Erythroblast (primary cell): ENCODE results near the gene RNF150.

Source experiments
- DNase-seq, 2 experiments: peaks; one replicate each; lab custom pipeline; 2025; lab: John Stamatoyannopoulos, UW
- GATA1 ChIP-seq: IDR thresholded peaks from 2 replicates; pipeline ENCODE4 v1.6.1; 2011; ENCODE audit warnings: low read depth, mild to moderate bottlenecking, control low read depth, low read length, moderate library complexity
- POLR2A ChIP-seq: IDR thresholded peaks from 2 replicates; pipeline ENCODE4 v1.6.1; 2011; ENCODE audit warnings: mild to moderate bottlenecking, low read length

The RNF150 gene

GRCh38 chr4:141144207-141144606 is 10.9 kb upstream of the RNF150 start:
- no peak for DNase-seq
- no peak for TF ChIP-seq GATA1
- TF ChIP-seq POLR2A, result no peak

GRCh38 chr4:141142423-141142822 is 9.2 kb upstream of the RNF150 start:
- no peak for DNase-seq
- TF ChIP-seq GATA1 (no peak), POLR2A (no peak)

- no peak for DNase-seq
- TF ChIP-seq GATA1, result no peak
- no peak for TF ChIP-seq POLR2A
Measured at GRCh38 chr4:141140391-141141200, 7.3 kb upstream of the RNF150 start.

- DNase-seq, result no peak
- TF ChIP-seq POLR2A, result no peak
- no peak for TF ChIP-seq GATA1
Measured at GRCh38 chr4:141133999-141134995, 1.0 kb upstream of the RNF150 start.

GRCh38 chr4:141132709-141133145 is 542 bp downstream of the RNF150 start:
- no peak for DNase-seq
- TF ChIP-seq GATA1 (no peak), POLR2A (no peak)

GRCh38 chr4:141132072-141132708 is 1.1 kb downstream of the RNF150 start:
- no peak for DNase-seq
- no peak for TF ChIP-seq GATA1
- no peak for TF ChIP-seq POLR2A

- no peak for TF ChIP-seq POLR2A
- TF ChIP-seq GATA1, result no peak
- DNase-seq, result no peak
Measured at GRCh38 chr4:141131723-141132071, 1.6 kb downstream of the RNF150 start.

GRCh38 chr4:141130947-141131605 is 2.2 kb downstream of the RNF150 start:
- no peak for DNase-seq
- TF ChIP-seq GATA1, result no peak
- no peak for TF ChIP-seq POLR2A

GRCh38 chr4:141127884-141128283 is 5.4 kb downstream of the RNF150 start:
- no peak for DNase-seq
- TF ChIP-seq POLR2A (no peak), GATA1 (no peak)

- TF ChIP-seq POLR2A, result no peak
- TF ChIP-seq GATA1, result no peak
- DNase-seq, result no peak
Measured at GRCh38 chr4:141126769-141127168, 6.5 kb downstream of the RNF150 start.

- DNase-seq, result no peak
- TF ChIP-seq GATA1, result no peak
- TF ChIP-seq POLR2A, result no peak
Measured at GRCh38 chr4:141124224-141124623, 9.0 kb downstream of the RNF150 start.

- DNase-seq, result no peak
- TF ChIP-seq GATA1 (no peak), POLR2A (no peak)
Measured at GRCh38 chr4:141121768-141122454, 11.4 kb downstream of the RNF150 start.

GRCh38 chr4:141121101-141121500 is 12.2 kb downstream of the RNF150 start:
- DNase-seq, result no peak

More at GRCh38 chr4:141121101-141121500, 12.2 kb downstream of the RNF150 start:
- TF ChIP-seq POLR2A, result no peak
- TF ChIP-seq GATA1, result no peak
